NCI-H1105 treated with DMSO at 0.1 percent for 48 hours (cell line): ENCODE data around the gene CDC42.
"Not testable (repeated sequence)": the region's sequence is repeated elsewhere in the genome, so short reads cannot be mapped to it uniquely, and the experiment has no call there.

Source experiments
- DNase-seq: peaks from one replicate; lab custom pipeline; 2025; lab: John Stamatoyannopoulos, UW

Gene CDC42

DNA sequence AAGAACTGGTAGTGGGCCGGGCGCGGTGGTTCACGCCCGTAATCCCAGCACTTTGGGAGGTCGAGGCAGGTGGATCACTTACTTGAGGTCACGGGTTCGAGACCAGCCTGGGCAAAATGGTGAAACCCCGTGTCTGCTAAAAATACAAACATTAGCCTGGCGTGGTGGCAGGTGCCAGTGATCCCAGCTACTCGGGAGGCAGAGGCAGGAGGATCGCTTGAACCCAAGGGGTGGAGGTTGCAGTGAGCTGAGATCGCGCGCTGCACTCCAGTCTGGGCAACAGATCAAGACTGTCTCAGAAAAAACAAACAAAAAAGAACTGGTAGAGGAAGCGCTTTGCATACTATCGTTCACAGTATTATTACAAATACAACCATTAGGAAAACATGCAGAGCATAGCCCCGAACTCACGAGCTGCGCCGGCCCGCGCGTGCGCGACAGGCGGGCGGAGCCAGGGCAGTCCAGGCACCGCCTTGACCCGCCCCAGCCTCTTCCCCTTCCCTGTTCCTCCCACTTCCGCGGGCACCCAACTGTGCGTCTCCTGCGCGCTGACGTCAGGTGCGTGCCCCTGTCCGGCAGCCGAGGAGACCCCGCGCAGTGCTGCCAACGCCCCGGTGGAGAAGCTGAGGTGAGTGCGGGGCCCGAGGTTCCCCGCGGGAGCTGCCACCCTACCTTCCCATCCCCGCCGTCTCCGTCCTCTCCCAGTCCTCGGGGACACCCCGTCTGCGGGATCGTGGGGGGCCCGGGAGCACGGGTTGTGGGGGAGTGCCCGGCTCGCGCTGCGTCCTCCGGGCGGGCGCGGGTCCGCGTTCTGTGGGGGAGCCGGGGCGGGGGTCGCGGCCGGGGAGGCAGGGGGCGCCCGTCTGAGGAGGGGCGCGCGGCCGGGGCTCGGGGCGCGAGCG lies at the start of gene CDC42:
Gene CDC42, plus strand, starts transcription at position 595 of the 902 bp plus-strand sequence. CDS start 25,770 bp downstream, outside the sequence.
- DNase-seq = peak; percentile 95

- DNase-seq = not testable (repeated sequence)
Measured at GRCh38 chr1:22002875-22003274, 49.6 kb upstream of the CDC42 start.

DNA sequence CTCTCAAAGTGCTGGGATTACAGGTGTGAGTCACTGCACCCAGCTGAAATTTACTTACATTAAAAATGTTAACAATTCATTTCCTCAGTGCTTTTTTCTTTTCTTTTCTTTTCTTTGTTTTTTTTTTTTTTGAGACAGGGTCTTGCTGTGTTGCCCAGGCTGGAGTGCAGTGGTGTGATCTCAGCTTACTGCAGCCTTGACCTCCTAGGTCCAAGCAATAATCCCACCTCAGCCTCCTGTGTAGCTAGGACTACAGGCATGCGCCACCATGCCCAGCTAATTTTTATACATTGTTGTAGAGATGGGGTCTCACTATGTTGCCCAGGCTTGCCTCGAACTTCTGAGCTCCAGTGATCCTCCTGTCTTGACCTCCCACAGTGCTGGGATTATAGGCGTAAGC lies 48.5 kb upstream of the CDC42 start:
- DNase-seq = not testable (repeated sequence)

- DNase-seq = peak; percentile 26
Measured at GRCh38 chr1:22005261-22006149, 47.0 kb upstream of the CDC42 start.

- DNase-seq = not testable (repeated sequence)
Measured at GRCh38 chr1:22006736-22007135, 45.8 kb upstream of the CDC42 start.

DNA sequence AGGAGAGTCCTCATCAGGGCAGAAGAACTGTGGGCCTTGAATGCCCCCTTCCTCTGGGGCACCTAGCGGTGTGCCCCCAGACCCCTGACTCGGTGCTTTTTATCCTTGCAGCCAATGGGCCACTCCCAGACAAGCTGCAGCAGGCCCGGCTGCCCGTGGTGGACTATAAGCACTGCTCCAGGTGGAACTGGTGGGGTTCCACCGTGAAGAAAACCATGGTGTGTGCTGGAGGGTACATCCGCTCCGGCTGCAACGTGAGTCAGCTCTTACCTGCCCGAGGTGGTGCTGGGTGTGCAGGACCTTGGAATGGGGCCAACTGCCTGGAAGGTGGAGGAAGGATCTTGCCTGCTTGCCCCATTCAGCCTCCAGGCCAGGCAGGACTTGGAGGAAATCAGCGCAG lies 45.2 kb upstream of the CDC42 start:
- not testable (repeated sequence) for DNase-seq

DNA sequence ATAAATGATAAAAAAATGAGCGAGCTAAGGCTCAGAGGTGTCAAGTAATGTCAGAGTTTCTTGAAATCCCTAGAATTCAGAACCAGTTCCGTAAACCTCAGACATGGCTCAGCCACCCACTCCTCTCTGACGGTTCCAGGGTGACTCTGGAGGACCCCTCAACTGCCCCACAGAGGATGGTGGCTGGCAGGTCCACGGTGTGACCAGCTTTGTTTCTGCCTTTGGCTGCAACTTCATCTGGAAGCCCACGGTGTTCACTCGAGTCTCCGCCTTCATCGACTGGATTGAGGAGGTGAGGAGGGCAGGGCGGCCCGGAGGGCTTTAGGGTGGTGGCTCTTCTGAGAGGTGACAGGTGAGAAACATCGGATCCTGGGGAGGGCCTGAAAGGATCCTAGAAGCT lies 42.9 kb upstream of the CDC42 start:
- not testable (repeated sequence) for DNase-seq

- DNase-seq = not testable (repeated sequence)
Measured at GRCh38 chr1:22012752-22013151, 39.8 kb upstream of the CDC42 start.

DNA sequence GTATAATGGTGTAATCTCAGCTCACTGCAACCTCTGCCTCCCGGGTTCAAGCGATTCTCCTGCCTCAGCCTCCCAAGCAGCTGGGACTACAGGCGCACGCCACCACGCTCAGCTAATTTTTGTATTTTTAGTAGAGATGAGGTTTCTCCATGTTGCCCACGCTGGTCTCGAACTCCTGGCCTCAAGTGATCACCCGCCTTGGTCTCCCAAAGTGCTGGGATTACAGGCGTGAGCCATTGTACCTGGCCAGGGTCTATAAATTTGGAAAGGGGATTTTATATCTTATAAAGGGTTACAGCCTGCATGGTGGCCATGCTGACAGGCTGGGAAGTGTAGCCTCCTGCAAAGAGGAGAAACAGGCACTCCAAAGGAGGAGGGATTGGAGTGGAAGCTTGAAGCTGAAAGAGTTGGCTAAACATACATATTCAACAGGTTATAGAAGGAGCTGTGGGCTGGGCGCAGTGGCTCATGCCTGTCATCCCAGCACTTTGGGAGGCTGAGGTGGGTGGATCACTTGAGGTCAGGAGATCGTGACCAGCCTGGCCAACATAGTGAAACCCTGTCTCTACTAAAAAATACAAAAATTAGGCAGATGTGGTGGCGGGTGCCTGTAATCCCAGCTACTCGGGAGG lies 37.8 kb upstream of the CDC42 start:
- DNase-seq = not testable (repeated sequence)

GRCh38 chr1:22018583-22019559 lies 33.6 kb upstream of the CDC42 start:
- no peak for DNase-seq

DNA sequence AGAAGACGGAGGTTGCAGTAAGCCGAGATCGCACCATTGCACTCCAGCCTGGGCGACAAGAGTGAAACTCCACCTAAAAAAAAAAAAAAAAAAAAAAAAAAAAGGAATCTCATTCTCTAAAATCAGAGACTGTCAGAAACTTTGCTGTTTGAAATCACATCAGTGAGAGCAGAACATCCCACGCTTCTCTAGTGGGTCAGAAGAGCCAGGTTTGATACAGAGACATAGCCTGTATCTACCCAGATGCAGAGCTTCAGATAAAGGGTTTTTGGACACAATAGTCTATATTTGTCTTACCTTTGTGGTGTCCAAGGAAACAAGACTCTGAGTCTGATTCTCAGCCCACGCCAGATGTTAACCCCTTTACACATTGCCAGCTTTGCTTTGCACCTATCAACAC lies 31.4 kb upstream of the CDC42 start:
- DNase-seq = no peak

DNA sequence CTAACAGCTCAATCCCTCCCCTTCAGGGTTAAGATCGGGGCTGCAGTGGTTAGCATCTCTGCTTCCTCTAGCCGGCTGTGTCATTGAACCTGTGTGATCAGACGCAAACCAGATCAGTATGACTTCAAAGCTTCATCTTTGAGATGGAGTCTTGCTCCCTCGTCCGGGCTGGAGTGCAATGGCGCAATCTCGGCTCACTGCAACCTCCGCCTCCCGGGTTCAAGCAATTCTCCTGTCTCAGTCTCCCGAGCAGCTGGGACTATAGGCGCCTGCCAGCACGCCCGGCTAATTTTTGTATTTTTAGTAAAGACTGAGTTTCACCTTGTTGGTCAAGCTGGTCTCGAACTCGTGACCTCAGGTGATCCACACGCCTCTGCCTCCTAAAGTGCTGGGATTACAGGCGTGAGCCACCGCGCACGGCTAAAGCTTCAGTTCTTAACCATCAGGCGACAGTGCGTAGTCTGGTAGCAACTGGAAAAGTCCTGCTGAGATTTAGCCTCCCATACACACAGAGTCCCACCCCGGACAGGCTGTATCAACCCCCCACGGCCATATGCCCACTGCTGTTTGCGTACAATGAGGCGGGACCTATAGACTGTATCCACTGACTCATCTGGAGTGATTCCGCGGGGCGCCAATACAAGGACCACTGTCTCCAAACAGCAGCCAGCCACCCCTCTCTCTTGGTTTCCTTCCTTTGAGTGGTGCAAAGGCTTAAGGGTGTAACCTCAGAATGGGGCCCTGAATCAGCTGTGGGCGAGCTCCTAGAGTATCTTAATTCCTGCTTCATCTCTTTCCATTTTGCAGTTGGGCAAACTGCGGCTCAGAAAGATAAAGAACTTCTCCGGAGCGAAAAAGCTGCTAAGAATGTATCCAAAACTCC lies 27.8 kb upstream of the CDC42 start:
- peak; percentile 89 for DNase-seq

DNA sequence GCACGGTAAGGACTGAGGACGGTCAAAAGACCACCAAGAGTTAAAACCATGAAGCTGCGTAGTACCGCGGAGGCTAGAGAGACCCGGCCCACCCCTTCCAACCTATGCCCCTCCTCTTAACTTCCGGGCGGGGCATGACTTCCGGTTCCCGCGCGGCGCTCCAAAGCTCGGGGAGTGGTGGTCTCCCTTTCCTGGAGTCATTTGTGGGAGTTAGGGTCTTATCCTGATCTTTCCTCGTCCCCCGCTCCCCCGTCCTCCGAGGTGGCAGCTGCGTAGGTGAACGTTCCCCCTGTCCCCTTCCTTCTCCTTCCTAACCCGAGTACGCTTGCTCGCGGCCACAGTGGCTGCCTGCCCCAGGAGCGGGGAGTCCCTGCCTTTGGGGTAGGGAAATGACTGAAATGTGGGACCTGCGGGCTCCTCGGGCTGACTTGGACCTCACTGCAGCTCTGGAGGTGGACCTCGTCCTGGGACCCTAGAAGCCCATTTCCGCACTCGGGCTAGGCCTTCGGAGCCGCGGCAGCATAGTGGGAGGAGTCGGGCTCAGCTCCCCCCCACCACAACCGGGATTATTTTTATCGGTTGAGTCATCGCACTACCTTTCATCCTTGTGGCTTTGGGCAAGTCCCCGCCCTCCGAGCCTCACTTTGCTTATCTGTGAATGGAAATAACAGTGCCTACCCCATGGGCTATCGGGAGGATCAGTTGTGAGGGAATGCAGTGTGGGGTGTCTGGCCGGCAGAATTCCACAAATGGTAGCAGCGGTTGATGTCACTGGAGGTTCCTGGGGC lies 26.9 kb upstream of the CDC42 start:
- peak; percentile 93 for DNase-seq

DNA sequence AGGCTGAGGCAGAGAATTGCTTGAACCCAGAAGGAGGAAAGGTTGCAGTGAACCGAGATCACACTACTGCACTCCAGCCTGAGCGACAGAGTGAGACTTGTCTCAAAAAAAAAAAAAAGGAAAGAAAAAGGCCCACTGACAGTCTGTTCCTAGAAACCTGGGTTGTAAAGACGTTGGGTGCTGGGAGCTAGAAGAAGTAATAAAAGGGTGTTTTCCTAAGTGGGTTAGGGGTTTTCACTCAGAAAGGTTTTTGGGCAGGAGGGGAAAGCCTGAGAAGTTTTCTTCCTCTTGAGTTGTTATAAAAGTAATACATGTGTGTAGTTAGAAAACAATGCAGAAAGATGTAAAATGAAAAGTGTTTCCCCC lies 25.6 kb upstream of the CDC42 start:
- DNase-seq = no peak

GRCh38 chr1:22030057-22030456 lies 22.5 kb upstream of the CDC42 start:
- DNase-seq = no peak

- no peak for DNase-seq
Measured at GRCh38 chr1:22030473-22030872, 22.0 kb upstream of the CDC42 start.

- DNase-seq = no peak
Measured at GRCh38 chr1:22031214-22031962, 21.1 kb upstream of the CDC42 start.

GRCh38 chr1:22034834-22035233 lies 17.7 kb upstream of the CDC42 start:
- not testable (repeated sequence) for DNase-seq
